Measurements from ENCODE around the gene BRWD1.

Gene BRWD1

GRCh38 chr21:39251326-39251725 is 62.1 kb downstream of the BRWD1 start:
- Histone ChIP-seq H3K9ac (ENCODE audit: low read length) (no peak overlapping the region), H2AFZ (ENCODE audit: low read depth, low read length, severe bottlenecking) (no peak overlapping the region), H4K20me1 (ENCODE audit: low read depth, low read length) (no peaks in the 10 kb centered on the region; the same call in 1 of the 2 replicates), H3K79me2 (ENCODE audit: insufficient read depth, low read length) (peaks cover 30% of the 10 kb centered on the region), H3K9me3 (ENCODE audit: insufficient read depth, low read length) (no peaks in the 10 kb centered on the region), H3F3A (ENCODE audit: insufficient read depth) (peaks cover 4% of the 10 kb centered on the region; the same call in 1 of the 2 replicates), H3K9me2 (replicated peaks; ENCODE audit: insufficient read depth, low read length) (no peaks in the 10 kb centered on the region), H3K27me3 (ENCODE audit: low read length) (no peaks in the 10 kb centered on the region), H3K36me3 (ENCODE audit: low read length) (peaks cover 63% of the 10 kb centered on the region), H3K4me2 (ENCODE audit: low read depth, low read length, poor library complexity, severe bottlenecking) (no peak overlapping the region), H3K27ac (ENCODE audit: low read depth, low read length) (no peak overlapping the region), H3K4me3 (ENCODE audit: insufficient read depth, low read length, poor library complexity, severe bottlenecking) (no peak overlapping the region)
- TF ChIP-seq CTCF (IDR thresholded peaks at IDR 0.05; ENCODE audit: insufficient read depth, low read length, poor library complexity, severe bottlenecking) (no peak), EZH2phosphoT487 (conservative IDR thresholded peaks at IDR 0.05; ENCODE audit: low read length) (no peak)

GRCh38 chr21:39238275-39238674 is 75.2 kb downstream of the BRWD1 start:
- H3K9ac ChIP-seq (ENCODE audit: low read length), result no peak overlapping the region
- H3K36me3 ChIP-seq (ENCODE audit: low read length), result peaks cover 62% of the 10 kb centered on the region
- H3K4me2 ChIP-seq (ENCODE audit: low read depth, low read length, poor library complexity, severe bottlenecking), result no peak overlapping the region
- H3K4me3 ChIP-seq (ENCODE audit: insufficient read depth, low read length, poor library complexity, severe bottlenecking), result no peak overlapping the region
- no peaks in the 10 kb centered on the region for H3K9me2 ChIP-seq (replicated peaks; ENCODE audit: insufficient read depth, low read length)
- H3F3A ChIP-seq (ENCODE audit: insufficient read depth), result peaks cover 8% of the 10 kb centered on the region; the same call in 1 of the 2 replicates
- no peak overlapping the region for H2AFZ ChIP-seq (ENCODE audit: low read depth, low read length, severe bottlenecking)
- TF ChIP-seq EZH2phosphoT487 (conservative IDR thresholded peaks at IDR 0.05; ENCODE audit: low read length) (no peak), CTCF (IDR thresholded peaks at IDR 0.05; ENCODE audit: insufficient read depth, low read length, poor library complexity, severe bottlenecking) (no peak)
- H4K20me1 ChIP-seq (ENCODE audit: low read depth, low read length), result peaks cover 6% of the 10 kb centered on the region; the same call in 1 of the 2 replicates
- no peak overlapping the region for H3K27ac ChIP-seq (ENCODE audit: low read depth, low read length)
- peaks cover 26% of the 10 kb centered on the region; the same call in 1 of the 2 replicates for H3K79me2 ChIP-seq (ENCODE audit: insufficient read depth, low read length)
- H3K9me3 ChIP-seq (ENCODE audit: insufficient read depth, low read length), result no peaks in the 10 kb centered on the region
- no peaks in the 10 kb centered on the region for H3K27me3 ChIP-seq (ENCODE audit: low read length)

- no peaks in the 10 kb centered on the region for H3K9me2 ChIP-seq (replicated peaks; ENCODE audit: insufficient read depth, low read length)
- no peaks in the 10 kb centered on the region for H3K9me3 ChIP-seq (ENCODE audit: insufficient read depth, low read length)
- H3K36me3 ChIP-seq (ENCODE audit: low read length), result peaks cover 59% of the 10 kb centered on the region
- H3K27me3 ChIP-seq (ENCODE audit: low read length), result no peaks in the 10 kb centered on the region
- H3K79me2 ChIP-seq (ENCODE audit: insufficient read depth, low read length), result peaks cover 36% of the 10 kb centered on the region
- TF ChIP-seq EZH2phosphoT487 (conservative IDR thresholded peaks at IDR 0.05; ENCODE audit: low read length) (no peak), CTCF (IDR thresholded peaks at IDR 0.05; ENCODE audit: insufficient read depth, low read length, poor library complexity, severe bottlenecking) (no peak)
- no peak overlapping the region for H3K27ac ChIP-seq (ENCODE audit: low read depth, low read length)
- H3K4me2 ChIP-seq (ENCODE audit: low read depth, low read length, poor library complexity, severe bottlenecking), result no peak overlapping the region
- H3F3A ChIP-seq (ENCODE audit: insufficient read depth), result peaks cover 7% of the 10 kb centered on the region; the same call in 1 of the 2 replicates
- H3K9ac ChIP-seq (ENCODE audit: low read length), result no peak overlapping the region
- no peak overlapping the region for H3K4me3 ChIP-seq (ENCODE audit: insufficient read depth, low read length, poor library complexity, severe bottlenecking)
- no peak overlapping the region for H2AFZ ChIP-seq (ENCODE audit: low read depth, low read length, severe bottlenecking)
- peaks cover 6% of the 10 kb centered on the region; the same call in 1 of the 2 replicates for H4K20me1 ChIP-seq (ENCODE audit: low read depth, low read length)
Measured at GRCh38 chr21:39232861-39233291, 80.6 kb downstream of the BRWD1 start.
